H1 (cell line): Measurements from ENCODE around the gene RXRA. TPM values are rescaled to one million over a fixed set of nuclear protein-coding genes. Genes with fewer than 3 reads are reported as not detected.

ENCODE experiments used
- CTCF ChIA-PET: fragments of 300-600 bp; sonication (Branson Sonifier 250); formaldehyde crosslinking; loops from one replicate; lab custom pipeline; 2021; ENCODE audit not compliant: partially characterized antibody; lab: Charles Lee
- POLR2A ChIA-PET: fragments of 300-600 bp; sonication (Branson Sonifier 250); formaldehyde crosslinking; loops from one replicate; lab custom pipeline; 2021; ENCODE audit warnings: inconsistent platforms; ENCODE audit not compliant: partially characterized antibody; lab: Charles Lee
- DNase-seq, 2 experiments: peaks; one replicate each; pipeline versions ENCODE4 v3.0.0 to v3.0.0-alpha.2; 2010 to 2022; ENCODE audit warnings: low spot score in 2 of 2, low read depth in 1 of 2, mixed read lengths in 1 of 2
- FAIRE-seq: peaks from 2 replicates; lab custom pipeline; 2011; peaks lifted over from hg19 to GRCh38; lab: Jason Lieb, UNC
- H2AFZ ChIP-seq: 2 replicates; pipeline ENCODE4 v1.8.1; 2012; ENCODE audit warnings: low read length, inconsistent platforms
- H2AK5ac ChIP-seq: 2 replicates; pipeline ENCODE4 v1.6.1; 2013; ENCODE audit warnings: low read depth, low read length
- H2BK120ac ChIP-seq: replicated peaks from 2 replicates; pipeline ENCODE3; 2013; ENCODE audit warnings: low read depth, low read length, inconsistent platforms
- H2BK12ac ChIP-seq: 2 replicates; pipeline ENCODE4 v1.6.1; 2013; ENCODE audit warnings: low read depth, low read length
- H2BK15ac ChIP-seq: 2 replicates; pipeline ENCODE4 v1.6.1; 2013; ENCODE audit warnings: low read length
- H2BK20ac ChIP-seq: 2 replicates; pipeline ENCODE4 v1.6.1; 2013; ENCODE audit warnings: low read length
- H2BK5ac ChIP-seq: 2 replicates; pipeline ENCODE4 v1.6.1; 2013; ENCODE audit warnings: low read depth, low read length
- H3K14ac ChIP-seq: 2 replicates; pipeline ENCODE4 v1.6.1; 2013; ENCODE audit warnings: inconsistent platforms; ENCODE audit not compliant: insufficient read length
- H3K18ac ChIP-seq: 2 replicates; pipeline ENCODE4 v1.6.1; 2013; ENCODE audit warnings: low read length; ENCODE audit errors: extremely low read depth
- H3K23ac ChIP-seq: 2 replicates; pipeline ENCODE4 v1.6.1; 2013; ENCODE audit warnings: inconsistent platforms; ENCODE audit not compliant: insufficient read length
- H3K23me2 ChIP-seq: 2 replicates; pipeline ENCODE4 v1.6.1; 2013; ENCODE audit warnings: low read depth, low read length
- H3K27ac ChIP-seq: 2 replicates; pipeline ENCODE4 v1.6.1; 2011; ENCODE audit warnings: low read depth, low read length, inconsistent platforms
- H3K27me3 ChIP-seq, 4 experiments: replicated peaks in 1 of 4; 1 replicate in 1 of 4; 2 replicates in 3 of 4; pipeline versions ENCODE4 v1.6.1 to v1.8.1; 2011 to 2013; ENCODE audit warnings: low read length in 3 of 4, mild to moderate bottlenecking in 3 of 4, inconsistent platforms in 2 of 4, mixed read lengths in 2 of 4, moderate library complexity in 1 of 4; ENCODE audit not compliant: control insufficient read depth in 3 of 4, insufficient read depth in 3 of 4; ENCODE audit errors: extremely low read depth in 1 of 4
- H3K36me3 ChIP-seq, 4 experiments: 2 replicates each; pipeline versions ENCODE4 v1.6.1 to v1.8.1; 2011 to 2013; ENCODE audit warnings: mild to moderate bottlenecking in 4 of 4, low read length in 3 of 4, moderate library complexity in 2 of 4, control low read depth in 1 of 4, inconsistent platforms in 1 of 4; ENCODE audit not compliant: insufficient read depth in 4 of 4, control insufficient read depth in 2 of 4
- H3K4ac ChIP-seq: replicated peaks from 2 replicates; pipeline ENCODE3; 2013; ENCODE audit warnings: low read length, low read depth, mixed read lengths, inconsistent platforms; ENCODE audit not compliant: insufficient read length
- H3K4me1 ChIP-seq, 4 experiments: replicated peaks in 1 of 4; 1 replicate in 1 of 4; 2 replicates in 3 of 4; pipeline versions ENCODE4 v1.6.1 to v1.8.1; 2011 to 2013; ENCODE audit warnings: low read length in 3 of 4, inconsistent platforms in 2 of 4, mixed read lengths in 1 of 4; ENCODE audit not compliant: insufficient read depth in 4 of 4, control insufficient read depth in 3 of 4
- H3K4me2 ChIP-seq, 2 experiments: 2 replicates each; pipeline versions ENCODE4 v1.6.1 to v1.8.1; 2011 to 2013; ENCODE audit warnings: low read depth in 2 of 2, low read length in 2 of 2, control low read depth in 1 of 2, inconsistent platforms in 1 of 2, mild to moderate bottlenecking in 1 of 2; ENCODE audit not compliant: insufficient read depth in 1 of 2
- H3K4me3 ChIP-seq, 4 experiments: fragments of 200-600, 300-600 bp in 1 of 4; sonication (generic), shearing (Covaris generic), sonication (Bioruptor Twin) in 1 of 4; 2 replicates each; pipeline versions ENCODE4 v1.5.1 to v1.8.1; 2011 to 2016; ENCODE audit warnings: low read length in 4 of 4, low read depth in 3 of 4, control low read depth in 2 of 4, inconsistent platforms in 2 of 4, mild to moderate bottlenecking in 2 of 4, mixed read lengths in 1 of 4, moderate library complexity in 1 of 4; ENCODE audit not compliant: insufficient read depth in 2 of 4; ENCODE audit errors: extremely low read depth in 1 of 4
- H3K56ac ChIP-seq: replicated peaks from 2 replicates; pipeline ENCODE3; 2013; ENCODE audit warnings: low read depth, mild to moderate bottlenecking, mixed read lengths, low read length, inconsistent platforms; ENCODE audit not compliant: insufficient read length
- H3K79me1 ChIP-seq: 2 replicates; pipeline ENCODE4 v1.6.1; 2013; ENCODE audit warnings: low read depth, low read length, control low read depth
- H3K79me2 ChIP-seq, 2 experiments: 2 replicates each; pipeline versions ENCODE4 v1.6.1 to v1.8.1; 2012 to 2013; ENCODE audit warnings: low read length in 2 of 2, mild to moderate bottlenecking in 2 of 2, inconsistent platforms in 1 of 2; ENCODE audit not compliant: insufficient read depth in 2 of 2, control insufficient read depth in 1 of 2
- H3K9ac ChIP-seq, 4 experiments: replicated peaks in 1 of 4; 1 replicate in 1 of 4; 2 replicates in 3 of 4; pipeline versions ENCODE4 v1.6.1 to v1.8.1; 2011 to 2013; ENCODE audit warnings: low read depth in 3 of 4, low read length in 3 of 4, control low read depth in 2 of 4, mild to moderate bottlenecking in 2 of 4, moderate library complexity in 2 of 4, inconsistent platforms in 1 of 4; ENCODE audit errors: extremely low read depth in 1 of 4
- H3K9me3 ChIP-seq, 2 experiments: 2 replicates each; pipeline versions ENCODE4 v1.6.1 to v1.8.1; 2012 to 2013; ENCODE audit warnings: mild to moderate bottlenecking in 2 of 2, moderate library complexity in 2 of 2, control low read depth in 1 of 2, inconsistent platforms in 1 of 2, low read depth in 1 of 2, low read length in 1 of 2, mixed read lengths in 1 of 2; ENCODE audit not compliant: insufficient read depth in 2 of 2
- H4K20me1 ChIP-seq, 2 experiments: replicated peaks in 1 of 2; 2 replicates each; pipeline versions ENCODE3 to v1.8.1; 2011 to 2013; ENCODE audit warnings: inconsistent platforms in 2 of 2, low read length in 2 of 2, mild to moderate bottlenecking in 1 of 2; ENCODE audit not compliant: insufficient read depth in 2 of 2, control insufficient read depth in 1 of 2
- H4K5ac ChIP-seq: 2 replicates; pipeline ENCODE4 v1.6.1; 2013; ENCODE audit warnings: low read length, low read depth, mixed read lengths, inconsistent platforms; ENCODE audit not compliant: insufficient read length
- H4K8ac ChIP-seq: 2 replicates; pipeline ENCODE4 v1.8.0; 2013; ENCODE audit warnings: mild to moderate bottlenecking, moderate library complexity, low read length, inconsistent platforms; ENCODE audit not compliant: insufficient read depth; ENCODE audit errors: extremely low read depth
- H4K91ac ChIP-seq: replicated peaks from 2 replicates; pipeline ENCODE3; 2013; ENCODE audit warnings: low read length, mixed read lengths, inconsistent platforms; ENCODE audit not compliant: insufficient read length
- CTBP2 ChIP-seq: IDR thresholded peaks from 2 replicates; pipeline ENCODE4 v1.7.0; 2011; ENCODE audit warnings: borderline replicate concordance, mild to moderate bottlenecking, moderate library complexity, mixed read lengths, low read length; ENCODE audit not compliant: insufficient read depth, insufficient read length
- POLR2A ChIP-seq, 2 experiments: IDR thresholded peaks; 1 replicate in 1 of 2; 2 replicates in 1 of 2; pipeline ENCODE4 v1.6.1; 2011; ENCODE audit warnings: low read depth in 2 of 2, low read length in 2 of 2, mild to moderate bottlenecking in 2 of 2; ENCODE audit errors: control extremely low read depth in 1 of 2
- RNF2 ChIP-seq: fragments of 200-900, 300-1000 bp; sonication (generic); IDR thresholded peaks from 2 replicates; pipeline ENCODE4 v1.7.1; 2016; ENCODE audit warnings: borderline replicate concordance, low read depth, mild to moderate bottlenecking, antibody characterized with exemption, low read length; ENCODE audit not compliant: poor library complexity, severe bottlenecking; ENCODE audit errors: missing control alignments
- WGBS, 2 experiments: shearing (Covaris generic) in 1 of 2; methylation state at CpG; one replicate each; pipeline versions ENCODE4 v1.1.6 to v1.1.7; 2013 to 2015; ENCODE audit warnings: low lambda C conversion rate in 2 of 2, mixed read lengths in 2 of 2, inconsistent platforms in 1 of 2, low coverage in 1 of 2, missing lambda C conversion rate in 1 of 2; ENCODE audit not compliant: insufficient replicate concordance in 2 of 2, insufficient coverage in 1 of 2, insufficient read length in 1 of 2; ENCODE audit errors: extremely low coverage in 1 of 2, missing lambda C conversion rate in 1 of 2; 5-methylcytosine and 5-hydroxymethylcytosine counted together
- polyA plus RNA-seq, 7 experiments: library from polyadenylated mRNA; depleted of rRNA in 3 of 7; stranded (reverse) in 5 of 7; unstranded in 2 of 7; fragments of >200 nt in 5 of 7; fragments of 200-250 nt in 2 of 7; gene quantifications; 1 replicate in 5 of 7; 2 replicates in 1 of 7; 4 replicates in 1 of 7; pipeline versions ENCODE4 v1.2.1 to v1.2.3, GENCODE V29; 2011 to 2013; ENCODE audit warnings: missing spikeins in 2 of 7, mixed read lengths in 2 of 7
- total RNA-seq: library from RNA; stranded (reverse); fragmentation: NEBNext Ultra II Directional; extraction: Animal tissue kit (Norgen Biotek cat#: 25700); gene quantifications from 2 replicates; pipeline ENCODE4 v1.2.1, GENCODE V29; 2021

The RXRA gene
- total and polyA plus RNA-seq, 2 of the 8 experiments (the other 6 are each of a cell fraction or from before 2014, with no cell fraction given) = 9.8 to 29.4 TPM

DNA sequence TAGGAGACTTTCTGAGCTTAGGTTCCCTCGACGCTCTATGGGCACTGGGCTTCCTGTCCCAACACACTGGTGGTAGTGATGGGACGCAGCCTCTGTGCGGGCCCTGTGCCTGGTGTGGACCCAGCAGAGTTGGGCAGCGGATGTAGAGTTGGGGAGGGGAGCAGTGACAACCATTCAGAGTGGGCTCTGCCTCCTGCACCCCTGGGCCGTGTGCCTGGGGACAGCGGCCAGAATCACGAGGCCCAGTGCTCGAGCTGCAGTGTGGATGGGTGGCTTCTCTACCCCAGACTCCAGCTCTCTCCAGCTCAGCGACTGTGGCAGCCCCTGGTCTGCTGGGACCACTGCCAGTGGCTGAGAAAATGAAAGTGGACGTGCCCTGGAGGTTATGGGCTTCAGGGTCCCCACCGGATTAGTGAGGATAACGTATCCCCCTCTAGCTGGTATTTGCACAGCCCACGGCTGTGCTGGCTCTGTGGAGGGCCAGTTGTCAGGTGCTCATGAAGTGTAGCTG is 18.6 kb downstream of the RXRA start:
- no peak overlapping the region for H3K23ac ChIP-seq
- H2AK5ac ChIP-seq = no peak overlapping the region
- H2BK5ac ChIP-seq = peak overlapping the region; percentile 44; the same call in 1 of the 2 replicates
- no peak overlapping the region for H3K56ac ChIP-seq
- no peak overlapping the region for H2BK15ac ChIP-seq
- H3K79me2 ChIP-seq = peaks cover 3 to 79% of the 10 kb centered on the region in 2 experiments; a peak in 3 of 4 replicates
- TF ChIP-seq RNF2 = no peak
- TF ChIP-seq POLR2A (IDR thresholded peaks at IDR 0.05; ENCODE audit: control extremely low read depth in 1 of 2, low read depth in 2 of 2, low read length in 2 of 2) = no peak
- no peak for TF ChIP-seq CTBP2
- H3K4me1 ChIP-seq = peaks cover 0 to under 1% (median 0%) of the 10 kb centered on the region in 4 experiments; a peak in 3 of 7 replicates
- H3K23me2 ChIP-seq = no peaks in the 10 kb centered on the region
- no peak overlapping the region for H2BK20ac ChIP-seq
- no peak overlapping the region for H3K4me2 ChIP-seq
- no peak overlapping the region for H3K4me3 ChIP-seq
- no peaks in the 10 kb centered on the region for H3K27me3 ChIP-seq
- H3K4ac ChIP-seq = no peak overlapping the region
- H2BK12ac ChIP-seq = no peak overlapping the region
- no peaks in the 10 kb centered on the region for H3K9me3 ChIP-seq
- no peak overlapping the region for H2BK120ac ChIP-seq
- no peak overlapping the region for H4K5ac ChIP-seq
- H3K18ac ChIP-seq = no peak overlapping the region; the same call in 1 of the 2 replicates
- no peaks in the 10 kb centered on the region for H3K36me3 ChIP-seq
- no peak for DNase-seq
- H4K20me1 ChIP-seq = peaks cover 13 to 50% of the 10 kb centered on the region in 2 experiments
- WGBS, 2 experiments = 91% methylated on average over 14 of the region's 14 CpGs; no CpG with 5 or more reads in 1 of the 2 experiments
- H3K79me1 ChIP-seq = peaks cover 34% of the 10 kb centered on the region
- no peak overlapping the region for H3K9ac ChIP-seq
- H3K27ac ChIP-seq = no peak overlapping the region
- POLR2A ChIA-PET = no interaction called here
- no peak for FAIRE-seq
- no peak overlapping the region for H2AFZ ChIP-seq
- CTCF ChIA-PET = interaction anchor here (0.6 to 3.0 kb wide), 11 partner anchors 9 to 349 kb away, joined by 3 to 17 read pairs (median 3); no protein-coding TSS in a partner anchor
- H4K91ac ChIP-seq = no peak overlapping the region
- H3K14ac ChIP-seq = no peak overlapping the region
- H4K8ac ChIP-seq = 0 out of 2 replicates have a peak overlapping the region, but pooled peaks have one; percentile 79
